HepG2 (cell line): ENCODE measurements around the gene PEPD. TPM values are rescaled to one million over a fixed set of nuclear protein-coding genes. Genes with fewer than 3 reads are reported as not detected.

Experiments used
- ATAC-seq: fragments of 200-7000 bp; cut with Tn5 transposase; 3 replicates; pipeline ENCODE4 v1.9.1; 2020; ENCODE audit warnings: mild to moderate bottlenecking, moderate library complexity
- BruUV-seq: library from RNA; stranded (reverse); fragments of 400-500 nt; replicated peaks from 2 replicates; lab custom pipeline; 2021; lab: Mats Ljungman, UMichigan
- CTCF ChIA-PET: fragments of 300-600 bp; formaldehyde crosslinking; extraction: SDS; loops from one replicate; lab custom pipeline; 2021; ENCODE audit warnings: low total read pairs, inconsistent platforms, low intra/inter-chr PET ratio; lab: Yijun Ruan, JAX
- POLR2A ChIA-PET: fragments of 350-600 bp; sonication (Branson Sonifier 250); formaldehyde crosslinking; loops from one replicate; lab custom pipeline; 2020; ENCODE audit warnings: antibody characterized with exemption, inconsistent platforms; lab: Yijun Ruan, JAX
- DNase-seq: peaks from one replicate; pipeline ENCODE4 v3.0.0-alpha.2; 2015; ENCODE audit warnings: low spot score
- FAIRE-seq: peaks from 3 replicates; lab custom pipeline; 2011; peaks lifted over from hg19 to GRCh38; lab: Jason Lieb, UNC
- H2AFZ ChIP-seq: one replicate; pipeline ENCODE4 v1.6.1; 2011; ENCODE audit warnings: low read length, inconsistent platforms
- H3K27ac ChIP-seq: fragments of 300-600 bp; 3 replicates; pipeline ENCODE4 v1.8.0; 2011; ENCODE audit warnings: mixed run types, mild to moderate bottlenecking, mixed read lengths, low read length, inconsistent platforms; ENCODE audit not compliant: insufficient read depth; ENCODE audit errors: extremely low read length
- H3K27me3 ChIP-seq, 2 experiments: fragments of 200-600 bp in 1 of 2; 2 replicates in 1 of 2; 3 replicates in 1 of 2; pipeline versions ENCODE4 v1.6.0 to v1.8.0; 2011; ENCODE audit warnings: low read length in 2 of 2, mild to moderate bottlenecking in 2 of 2, moderate library complexity in 2 of 2, inconsistent platforms in 1 of 2; ENCODE audit not compliant: insufficient read depth in 2 of 2, control insufficient read depth in 1 of 2
- H3K36me3 ChIP-seq, 2 experiments: fragments of 200-600 bp in 1 of 2; replicated peaks in 1 of 2; 2 replicates in 1 of 2; 3 replicates in 1 of 2; pipeline versions ENCODE4 v1.5.1 to v1.8.0; 2011; ENCODE audit warnings: low read length in 2 of 2, inconsistent platforms in 1 of 2; ENCODE audit not compliant: insufficient read depth in 2 of 2, control insufficient read depth in 1 of 2
- H3K4me1 ChIP-seq: 2 replicates; pipeline ENCODE4 v1.5.1; 2012; ENCODE audit warnings: low read length, inconsistent platforms; ENCODE audit not compliant: insufficient read depth
- H3K4me2 ChIP-seq: 2 replicates; pipeline ENCODE4 v1.6.0; 2011; ENCODE audit warnings: low read depth, low read length, inconsistent platforms
- H3K4me3 ChIP-seq, 3 experiments: fragments of 200-600 bp in 1 of 3; sonication (generic), shearing (Covaris generic) in 1 of 3; replicated peaks in 1 of 3; 2 replicates each; pipeline ENCODE4 v1.5.1; 2011 to 2016; ENCODE audit warnings: low read length in 3 of 3, inconsistent platforms in 2 of 3, low read depth in 2 of 3, mild to moderate bottlenecking in 2 of 3, control low read depth in 1 of 3, mixed read lengths in 1 of 3; ENCODE audit not compliant: insufficient read depth in 1 of 3
- H3K79me2 ChIP-seq: one replicate; pipeline ENCODE4 v1.6.1; 2011; ENCODE audit warnings: low read length, inconsistent platforms; ENCODE audit not compliant: insufficient read depth
- H3K9ac ChIP-seq: 2 replicates; pipeline ENCODE4 v1.6.0; 2011; ENCODE audit warnings: mild to moderate bottlenecking, low read depth, low read length, inconsistent platforms; ENCODE audit not compliant: insufficient read depth
- H3K9me3 ChIP-seq: 2 replicates; pipeline ENCODE4 v1.5.1; 2012; ENCODE audit warnings: mild to moderate bottlenecking, low read length
- H4K20me1 ChIP-seq: 2 replicates; pipeline ENCODE4 v1.6.0; 2011; ENCODE audit warnings: inconsistent platforms, mild to moderate bottlenecking, low read length, moderate library complexity; ENCODE audit not compliant: insufficient read depth
- KDM3A ChIP-seq: IDR thresholded peaks from 2 replicates; pipeline ENCODE4 v1.6.1; 2018; ENCODE audit warnings: low read depth, missing compliant biosample characterization
- MIXL1 ChIP-seq: IDR thresholded peaks from 2 replicates; pipeline ENCODE4 v1.6.1; 2016
- NKX3-1 ChIP-seq: sonication (generic); formaldehyde crosslinking; IDR thresholded peaks from 2 replicates; pipeline ENCODE4 v1.5.0; 2020; ENCODE audit warnings: missing genetic modification reagents
- NONO ChIP-seq, 2 experiments: fragments of 450-650 bp in 1 of 2; sonication (generic) in 1 of 2; formaldehyde crosslinking in 1 of 2; IDR thresholded peaks in 1 of 2; conservative IDR thresholded peaks in 1 of 2; 2 replicates each; pipeline versions ENCODE4 v1.6.1 to v1.8.0; 2017 to 2022; ENCODE audit warnings: mild to moderate bottlenecking in 1 of 2, missing genetic modification reagents in 1 of 2, moderate library complexity in 1 of 2
- SALL1 ChIP-seq: sonication (generic); formaldehyde crosslinking; IDR thresholded peaks from 2 replicates; pipeline ENCODE4 v1.8.0; 2022; ENCODE audit warnings: mild to moderate bottlenecking, missing genetic modification reagents
- SOX6 ChIP-seq, 2 experiments: fragments of 450-650 bp in 1 of 2; sonication (generic) in 1 of 2; formaldehyde crosslinking in 1 of 2; IDR thresholded peaks; 2 replicates each; pipeline versions ENCODE4 v1.4.0 to v1.6.1; 2017 to 2020; ENCODE audit warnings: antibody characterized with exemption in 1 of 2, mild to moderate bottlenecking in 1 of 2, missing genetic modification reagents in 1 of 2
- STAG1 ChIP-seq: sonication (generic); formaldehyde crosslinking; IDR thresholded peaks from 2 replicates; pipeline ENCODE4 v1.4.0; 2020; ENCODE audit warnings: missing genetic modification reagents
- ZNF350 ChIP-seq: sonication (generic); formaldehyde crosslinking; IDR thresholded peaks from 2 replicates; pipeline ENCODE4 v1.4.0; 2020; ENCODE audit warnings: mild to moderate bottlenecking, low read depth, missing genetic modification reagents, borderline replicate concordance
- ZNF564 ChIP-seq: sonication (generic); formaldehyde crosslinking; IDR thresholded peaks from 2 replicates; pipeline ENCODE4 v1.8.1; 2023; ENCODE audit warnings: mild to moderate bottlenecking, missing genetic modification reagents
- WGBS: methylation state at CpG from one replicate; pipeline ENCODE4 v1.1.6; 2017; ENCODE audit warnings: low lambda C conversion rate; 5-methylcytosine and 5-hydroxymethylcytosine counted together
- in situ Hi-C: cut with HindIII; loops from 2 replicates; pipeline ENCODE4 v1.10.0; 2017; ENCODE audit warnings: low pct_unique_long_range_greater_than_20kb; ENCODE audit not compliant: extremely low pct_ligation_motif_present
- intact Hi-C: fragments of 100-400 bp; cut with micrococcal nuclease; formaldehyde crosslinking; loops from one replicate; pipeline ENCODE4 v1.10.0; 2022; ENCODE audit not compliant: unreplicated experiment
- polyA plus RNA-seq, 8 experiments: library from polyadenylated mRNA; depleted of rRNA in 3 of 8; stranded (reverse) in 7 of 8; unstranded in 1 of 8; fragments of >200 nt; fragmentation: Illumina TruSeq in 4 of 8; extraction: Trizol in 4 of 8; gene quantifications; 2 replicates each; pipeline versions ENCODE4 v1.2.1 to v1.2.3, GENCODE V29; 2011 to 2016; ENCODE audit warnings: low read depth in 4 of 8, missing spikeins in 1 of 8, mixed read lengths in 1 of 8; ENCODE audit not compliant: insufficient read depth in 1 of 8
- total RNA-seq, 5 experiments: library from RNA; depleted of rRNA; stranded (reverse); fragments of >200 nt; fragmentation: Illumina TruSeq; extraction: Trizol; gene quantifications; 2 replicates each; pipeline ENCODE4 v1.2.3, GENCODE V29; 2016; ENCODE audit warnings: low read depth in 1 of 5
- TF ChIP-seq, protein P1 (sequence below), 2 experiments: sonication (generic) in 1 of 2; formaldehyde crosslinking in 1 of 2; IDR thresholded peaks; 2 replicates each; pipeline versions ENCODE4 v1.4.0 to v1.6.1; 2016 to 2020; ENCODE audit warnings: borderline replicate concordance in 1 of 2, low read depth in 1 of 2, mild to moderate bottlenecking in 1 of 2, missing genetic modification reagents in 1 of 2
- TF ChIP-seq, protein P2 (sequence below): IDR thresholded peaks from 2 replicates; pipeline ENCODE4 v1.6.1; 2012; ENCODE audit warnings: inconsistent platforms
- TF ChIP-seq, protein P3 (sequence below), 2 experiments: IDR thresholded peaks; 2 replicates each; pipeline ENCODE4 v1.6.1; 2011 to 2012; ENCODE audit warnings: low read length in 2 of 2, borderline replicate concordance in 1 of 2, low read depth in 1 of 2, mild to moderate bottlenecking in 1 of 2, moderate library complexity in 1 of 2

Gene PEPD
- total and polyA plus RNA-seq, 2 of the 13 experiments (the other 11 are each of a cell fraction or from before 2014, with no cell fraction given), result 60.7 to 75.1 TPM

DNA sequence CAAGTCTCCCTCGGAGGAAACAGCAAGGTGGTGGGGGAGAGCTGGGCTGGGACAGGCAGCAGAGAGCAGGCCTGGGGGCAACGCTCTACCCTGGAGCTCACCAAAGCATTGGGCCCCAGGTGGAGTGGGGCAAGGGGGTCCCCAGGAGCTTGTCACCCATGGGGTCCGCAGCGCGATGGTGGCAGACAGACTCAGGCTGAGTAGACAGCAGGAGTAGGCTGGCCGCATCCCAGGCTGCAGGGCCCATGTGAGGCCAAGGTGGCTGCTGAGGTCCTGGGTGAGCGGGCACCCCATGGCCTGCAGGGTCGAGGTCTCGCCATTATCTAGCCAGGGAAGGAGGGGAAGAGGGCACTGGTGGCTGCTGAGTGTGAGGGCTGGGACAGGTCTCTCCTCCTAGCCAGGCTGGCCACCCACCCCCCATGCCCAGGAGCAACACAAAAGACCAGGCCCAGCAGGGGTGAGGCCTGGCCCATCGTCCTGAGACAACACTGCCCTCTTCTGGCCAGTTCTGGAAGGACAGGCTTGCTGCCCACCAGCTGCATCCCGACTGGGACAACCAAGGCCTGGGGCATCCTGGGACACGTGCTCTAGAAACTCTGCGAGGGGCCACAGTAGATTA lies 115.0 kb downstream of the PEPD start:
- no CpG with 5 or more reads among the region's 13 CpGs for WGBS
- no peaks in the 10 kb centered on the region for H4K20me1 ChIP-seq
- peak overlapping the region; percentile 10 for H3K27ac ChIP-seq
- in situ Hi-C loops, result no loop called here
- H3K27me3 ChIP-seq, result no peaks in the 10 kb centered on the region
- FAIRE-seq (peak; percentile 87), DNase-seq (peak; percentile 56), ATAC-seq (peak; percentile 31)
- no TSS peak for BruUV-seq
- ChIA-PET POLR2A (interaction anchor here (1.1 to 2.4 kb wide), 7 partner anchors 9 to 171 kb away, joined by 3 to 11 read pairs (median 6); partner anchors contain the start of gene CEBPA), CTCF (interaction anchor here (0.7 to 1.9 kb wide), 6 partner anchors 9 to 171 kb away, joined by 3 to 20 read pairs (median 6); no protein-coding TSS in a partner anchor)
- no peaks in the 10 kb centered on the region for H3K79me2 ChIP-seq
- H3K36me3 ChIP-seq, result peaks cover 0 to 9% of the 10 kb centered on the region in 2 experiments; a peak in 1 of 5 replicates
- no peak overlapping the region for H3K4me3 ChIP-seq
- no peak overlapping the region for H3K9ac ChIP-seq
- H3K4me1 ChIP-seq, result peaks cover 53% of the 10 kb centered on the region
- no peaks in the 10 kb centered on the region for H3K9me3 ChIP-seq
- intact Hi-C loops, result loop anchor here (1.0 kb wide), 1 partner anchor 192 kb away; no protein-coding TSS in a partner anchor
- H3K4me2 ChIP-seq, result no peak overlapping the region
- no peak overlapping the region for H2AFZ ChIP-seq
- TF ChIP-seq ZNF350 (CRISPR knock-in tag) (peak; percentile 72), SOX6 (IDR thresholded peaks at IDR 0.05) (no peak), SOX6 (CRISPR knock-in tag; IDR thresholded peaks at IDR 0.05) (peak; percentile 48; the same call in 1 of the 2 replicates), MIXL1 (CRISPR knock-in tag) (0 out of 2 replicates have a peak, but pooled peaks have one; percentile 28), ZNF564 (CRISPR knock-in tag) (no peak), STAG1 (peak; percentile 99), NKX3-1 (CRISPR knock-in tag) (no peak), NONO (IDR thresholded peaks at IDR 0.05) (no peak), NONO (CRISPR knock-in tag; conservative IDR thresholded peaks at IDR 0.05) (0 out of 2 replicates have a peak, but pooled peaks have one; percentile 62), SALL1 (CRISPR knock-in tag) (peak; percentile 64; the same call in 1 of the 2 replicates), KDM3A (CRISPR knock-in tag) (peak; percentile 79)
- TF ChIP-seq, protein P1, sequence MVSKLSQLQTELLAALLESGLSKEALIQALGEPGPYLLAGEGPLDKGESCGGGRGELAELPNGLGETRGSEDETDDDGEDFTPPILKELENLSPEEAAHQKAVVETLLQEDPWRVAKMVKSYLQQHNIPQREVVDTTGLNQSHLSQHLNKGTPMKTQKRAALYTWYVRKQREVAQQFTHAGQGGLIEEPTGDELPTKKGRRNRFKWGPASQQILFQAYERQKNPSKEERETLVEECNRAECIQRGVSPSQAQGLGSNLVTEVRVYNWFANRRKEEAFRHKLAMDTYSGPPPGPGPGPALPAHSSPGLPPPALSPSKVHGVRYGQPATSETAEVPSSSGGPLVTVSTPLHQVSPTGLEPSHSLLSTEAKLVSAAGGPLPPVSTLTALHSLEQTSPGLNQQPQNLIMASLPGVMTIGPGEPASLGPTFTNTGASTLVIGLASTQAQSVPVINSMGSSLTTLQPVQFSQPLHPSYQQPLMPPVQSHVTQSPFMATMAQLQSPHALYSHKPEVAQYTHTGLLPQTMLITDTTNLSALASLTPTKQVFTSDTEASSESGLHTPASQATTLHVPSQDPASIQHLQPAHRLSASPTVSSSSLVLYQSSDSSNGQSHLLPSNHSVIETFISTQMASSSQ (IDR thresholded peaks at IDR 0.05; ENCODE audit: low read depth), result no peak
- TF ChIP-seq, protein P1 (CRISPR knock-in tag; IDR thresholded peaks at IDR 0.05; ENCODE audit: borderline replicate concordance), result 0 out of 2 replicates have a peak, but pooled peaks have one; percentile 36
- TF ChIP-seq, protein P2, sequence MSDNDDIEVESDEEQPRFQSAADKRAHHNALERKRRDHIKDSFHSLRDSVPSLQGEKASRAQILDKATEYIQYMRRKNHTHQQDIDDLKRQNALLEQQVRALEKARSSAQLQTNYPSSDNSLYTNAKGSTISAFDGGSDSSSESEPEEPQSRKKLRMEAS, result peak; percentile 26; the same call in 1 of the 2 replicates
- TF ChIP-seq, protein P3, sequence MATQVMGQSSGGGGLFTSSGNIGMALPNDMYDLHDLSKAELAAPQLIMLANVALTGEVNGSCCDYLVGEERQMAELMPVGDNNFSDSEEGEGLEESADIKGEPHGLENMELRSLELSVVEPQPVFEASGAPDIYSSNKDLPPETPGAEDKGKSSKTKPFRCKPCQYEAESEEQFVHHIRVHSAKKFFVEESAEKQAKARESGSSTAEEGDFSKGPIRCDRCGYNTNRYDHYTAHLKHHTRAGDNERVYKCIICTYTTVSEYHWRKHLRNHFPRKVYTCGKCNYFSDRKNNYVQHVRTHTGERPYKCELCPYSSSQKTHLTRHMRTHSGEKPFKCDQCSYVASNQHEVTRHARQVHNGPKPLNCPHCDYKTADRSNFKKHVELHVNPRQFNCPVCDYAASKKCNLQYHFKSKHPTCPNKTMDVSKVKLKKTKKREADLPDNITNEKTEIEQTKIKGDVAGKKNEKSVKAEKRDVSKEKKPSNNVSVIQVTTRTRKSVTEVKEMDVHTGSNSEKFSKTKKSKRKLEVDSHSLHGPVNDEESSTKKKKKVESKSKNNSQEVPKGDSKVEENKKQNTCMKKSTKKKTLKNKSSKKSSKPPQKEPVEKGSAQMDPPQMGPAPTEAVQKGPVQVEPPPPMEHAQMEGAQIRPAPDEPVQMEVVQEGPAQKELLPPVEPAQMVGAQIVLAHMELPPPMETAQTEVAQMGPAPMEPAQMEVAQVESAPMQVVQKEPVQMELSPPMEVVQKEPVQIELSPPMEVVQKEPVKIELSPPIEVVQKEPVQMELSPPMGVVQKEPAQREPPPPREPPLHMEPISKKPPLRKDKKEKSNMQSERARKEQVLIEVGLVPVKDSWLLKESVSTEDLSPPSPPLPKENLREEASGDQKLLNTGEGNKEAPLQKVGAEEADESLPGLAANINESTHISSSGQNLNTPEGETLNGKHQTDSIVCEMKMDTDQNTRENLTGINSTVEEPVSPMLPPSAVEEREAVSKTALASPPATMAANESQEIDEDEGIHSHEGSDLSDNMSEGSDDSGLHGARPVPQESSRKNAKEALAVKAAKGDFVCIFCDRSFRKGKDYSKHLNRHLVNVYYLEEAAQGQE (IDR thresholded peaks at IDR 0.05; ENCODE audit: borderline replicate concordance in 1 of 2, low read depth in 1 of 2, low read length in 2 of 2), result no peak
